ACC112 (cell line): Measurements from ENCODE around the gene TANGO6.

Experiments used
- H2AFZ ChIP-seq: fragments of 200-600 bp; sonication (generic); one replicate; pipeline ENCODE4 v1.6.0; 2017; ENCODE audit warnings: antibody characterized with exemption, low read length; ENCODE audit not compliant: unreplicated experiment
- H3K27ac ChIP-seq: fragments of 200-600 bp; sonication (generic); 2 replicates; pipeline ENCODE4 v1.5.1; 2014; ENCODE audit warnings: low read depth, mild to moderate bottlenecking, antibody characterized with exemption, low read length, moderate library complexity
- H3K27me3 ChIP-seq: fragments of 200-600 bp; sonication (generic); 2 replicates; pipeline ENCODE4 v1.6.1; 2014; ENCODE audit warnings: mild to moderate bottlenecking, antibody characterized with exemption, low read length, moderate library complexity, mixed read lengths; ENCODE audit not compliant: insufficient read depth
- H3K36me3 ChIP-seq: fragments of 200-600 bp; sonication (generic); 2 replicates; pipeline ENCODE4 v1.6.1; 2016; ENCODE audit warnings: mild to moderate bottlenecking, antibody characterized with exemption, low read length, moderate library complexity, mixed read lengths; ENCODE audit not compliant: insufficient read depth
- H3K4me1 ChIP-seq: fragments of 200-600 bp; sonication (generic); one replicate; pipeline ENCODE4 v1.6.1; 2016; ENCODE audit warnings: low read length, mixed read lengths; ENCODE audit not compliant: insufficient read depth, unreplicated experiment, control insufficient read depth
- H3K4me3 ChIP-seq: fragments of 200-600 bp; sonication (generic); 2 replicates; pipeline ENCODE4 v1.5.1; 2014; ENCODE audit warnings: mild to moderate bottlenecking, low read depth, low read length
- H3K79me2 ChIP-seq: fragments of 200-600 bp; sonication (generic); one replicate; pipeline ENCODE4 v1.6.0; 2016; ENCODE audit warnings: low read length; ENCODE audit not compliant: control insufficient read depth, unreplicated experiment, insufficient read depth

TANGO6 gene

DNA sequence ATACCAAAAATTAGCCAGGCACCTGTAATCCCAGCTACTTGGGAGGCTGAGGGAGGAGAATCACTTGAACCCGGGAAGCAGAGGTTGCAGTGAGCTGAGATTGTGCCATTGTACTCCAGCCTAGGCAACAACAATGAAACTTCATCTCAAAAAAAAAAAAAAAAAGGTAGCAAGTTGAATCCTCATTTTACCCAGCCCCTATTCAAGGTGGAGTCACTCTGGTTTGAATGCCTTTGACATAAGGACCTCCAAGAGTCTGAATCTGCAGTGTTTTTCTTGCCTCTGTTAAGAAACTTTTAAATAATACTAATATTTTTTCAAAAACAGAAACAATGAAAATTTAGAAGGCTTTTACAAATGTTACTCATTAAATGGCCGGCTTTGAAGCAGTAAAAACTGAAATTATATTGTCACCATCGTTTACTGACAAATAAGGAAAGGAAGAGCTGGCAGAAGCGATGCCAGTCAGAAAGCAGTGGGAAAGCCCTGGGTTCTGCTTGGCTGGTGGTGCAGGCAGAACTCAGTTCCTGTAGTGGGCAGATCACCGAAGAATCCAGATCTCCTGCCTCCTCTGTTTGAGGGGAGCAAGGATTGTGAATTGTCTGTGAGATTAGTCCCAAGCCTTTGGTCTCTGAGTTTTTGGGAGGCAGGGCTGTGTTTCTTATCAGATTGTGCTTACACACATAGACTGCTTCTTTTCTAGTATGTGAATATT is 162.5 kb downstream of the TANGO6 start:
- H2AFZ ChIP-seq: no peak overlapping the region
- H3K4me3 ChIP-seq: no peak overlapping the region
- H3K27ac ChIP-seq: no peak overlapping the region
- no peaks in the 10 kb centered on the region for H3K79me2 ChIP-seq
- H3K36me3 ChIP-seq: peaks cover 19% of the 10 kb centered on the region
- H3K4me1 ChIP-seq: no peaks in the 10 kb centered on the region
- H3K27me3 ChIP-seq: no peaks in the 10 kb centered on the region

DNA sequence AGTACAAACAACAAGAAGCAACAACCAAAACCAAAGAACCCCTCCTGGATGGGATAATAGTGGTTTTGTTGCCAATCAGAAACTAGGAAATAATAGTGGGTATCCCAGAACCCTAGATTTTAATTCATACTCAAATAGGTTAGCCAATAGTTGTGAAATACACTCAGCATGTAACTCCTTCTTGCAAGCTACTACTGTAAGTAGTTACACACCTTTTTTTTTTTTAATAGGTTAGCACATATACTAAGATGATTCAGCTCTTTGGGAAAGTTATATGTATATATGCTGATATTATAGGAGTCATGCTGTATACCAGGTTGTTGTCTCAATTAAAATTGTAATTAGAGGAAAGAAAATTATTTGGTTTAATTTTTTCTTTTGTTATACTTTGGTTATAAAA is 169.6 kb downstream of the TANGO6 start:
- H3K27me3 ChIP-seq: no peaks in the 10 kb centered on the region
- H2AFZ ChIP-seq: no peak overlapping the region
- H3K36me3 ChIP-seq: no peaks in the 10 kb centered on the region
- H3K79me2 ChIP-seq: no peaks in the 10 kb centered on the region
- H3K4me3 ChIP-seq: no peak overlapping the region
- peaks cover 11% of the 10 kb centered on the region for H3K4me1 ChIP-seq
- H3K27ac ChIP-seq: no peak overlapping the region

DNA sequence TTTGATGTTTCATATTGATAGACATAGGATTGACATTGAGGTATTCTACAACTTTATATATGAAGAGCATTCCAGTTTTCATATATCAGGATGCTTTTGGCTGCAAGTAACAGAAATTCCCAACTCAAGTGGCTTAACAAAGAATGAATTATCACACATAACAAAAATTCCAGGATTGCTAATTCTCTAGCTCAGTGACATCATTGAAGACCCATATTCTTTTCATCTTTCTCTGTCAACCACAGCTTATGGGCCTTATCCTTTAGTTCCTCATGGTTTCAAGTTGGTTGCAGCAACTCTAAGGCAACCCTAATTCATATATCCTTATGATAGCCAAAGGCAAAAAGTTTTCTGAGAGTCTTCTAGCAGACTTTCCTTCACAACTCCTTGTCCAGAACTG is 170.7 kb downstream of the TANGO6 start:
- H3K27me3 ChIP-seq: no peaks in the 10 kb centered on the region
- no peak overlapping the region for H3K27ac ChIP-seq
- H3K36me3 ChIP-seq: no peaks in the 10 kb centered on the region
- no peak overlapping the region for H2AFZ ChIP-seq
- H3K4me3 ChIP-seq: no peak overlapping the region
- no peaks in the 10 kb centered on the region for H3K79me2 ChIP-seq
- H3K4me1 ChIP-seq: peaks cover 11% of the 10 kb centered on the region

DNA sequence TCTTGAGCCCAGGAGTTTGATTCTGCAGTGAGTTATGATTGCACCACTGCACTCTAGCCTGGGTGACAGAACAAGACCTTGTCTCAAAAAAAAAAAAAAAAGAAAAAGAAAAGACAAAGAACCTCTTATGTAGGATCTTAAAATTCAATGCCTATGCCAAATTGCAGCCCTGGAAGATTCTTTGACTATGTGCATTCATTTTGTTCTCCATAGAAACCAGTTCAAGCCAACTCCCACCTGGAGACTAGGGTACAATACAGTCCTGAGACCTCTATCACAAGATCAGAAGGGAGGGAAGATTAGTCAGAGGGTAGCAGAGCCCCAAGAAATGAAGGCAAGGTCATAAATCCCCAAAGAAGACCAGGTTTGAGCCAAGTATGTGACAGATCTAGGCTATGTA is 171.5 kb downstream of the TANGO6 start:
- no peak overlapping the region for H3K4me3 ChIP-seq
- H3K27ac ChIP-seq: no peak overlapping the region
- no peaks in the 10 kb centered on the region for H3K79me2 ChIP-seq
- peaks cover 11% of the 10 kb centered on the region for H3K4me1 ChIP-seq
- H3K27me3 ChIP-seq: no peaks in the 10 kb centered on the region
- H3K36me3 ChIP-seq: no peaks in the 10 kb centered on the region
- no peak overlapping the region for H2AFZ ChIP-seq

DNA sequence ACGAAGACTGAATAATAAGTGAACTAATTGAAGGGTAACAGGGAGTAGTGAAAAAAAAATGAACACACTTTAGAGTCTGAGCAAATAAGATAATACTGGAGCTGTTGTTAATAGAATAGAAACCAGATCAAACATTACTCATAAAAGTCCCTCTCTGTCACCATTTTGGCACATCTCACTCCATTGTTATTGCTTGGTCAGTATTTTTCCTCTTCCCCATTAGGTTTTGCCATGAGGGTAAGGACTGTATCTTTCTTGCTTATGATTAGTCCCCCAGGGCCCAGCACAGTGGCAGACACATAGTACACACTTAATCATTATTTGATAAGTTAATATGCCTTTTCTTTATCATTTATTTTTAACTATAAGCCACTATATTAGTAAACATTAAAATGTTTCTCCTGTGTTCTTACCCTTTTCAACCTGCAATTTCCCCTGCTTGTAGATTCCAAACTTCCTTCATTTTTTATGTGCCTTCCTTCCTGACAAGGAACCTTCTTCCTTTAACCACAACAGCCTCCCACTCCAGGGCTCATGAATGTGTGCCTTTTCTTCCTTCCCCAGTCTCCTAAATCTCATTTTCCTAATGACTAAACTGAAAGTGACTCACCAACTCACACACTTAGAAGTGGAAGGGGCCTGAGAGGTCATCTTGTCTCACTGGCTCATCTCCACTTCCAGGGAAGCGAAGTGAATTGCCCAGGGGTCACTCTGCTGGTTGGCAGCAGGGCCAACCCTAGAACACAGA is 173.9 kb downstream of the TANGO6 start:
- Histone ChIP-seq H3K36me3 (no peaks in the 10 kb centered on the region), H3K4me3 (no peak overlapping the region), H3K79me2 (no peaks in the 10 kb centered on the region), H2AFZ (no peak overlapping the region), H3K27ac (peak overlapping the region; percentile 61), H3K4me1 (peaks cover 11% of the 10 kb centered on the region), H3K27me3 (no peaks in the 10 kb centered on the region)

DNA sequence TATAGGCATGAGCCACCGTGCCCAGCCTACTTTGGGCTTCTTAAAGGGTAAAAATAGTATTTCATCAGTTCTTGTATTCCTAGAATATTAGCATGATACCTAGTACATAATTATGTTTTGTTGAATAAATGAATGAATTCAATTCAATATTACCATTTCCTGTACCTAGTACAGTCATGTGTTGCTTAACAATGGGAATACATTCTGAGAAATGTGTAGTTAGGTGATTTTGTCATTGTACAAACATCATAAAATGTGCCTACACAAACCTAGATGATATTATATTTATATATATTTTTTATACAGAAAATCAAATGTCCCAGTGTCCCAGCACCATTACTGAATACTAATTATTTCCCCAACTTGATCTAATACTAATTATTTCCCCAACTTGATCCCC is 176.5 kb downstream of the TANGO6 start:
- Histone ChIP-seq H2AFZ (no peak overlapping the region), H3K27me3 (no peaks in the 10 kb centered on the region), H3K4me1 (peaks cover 11% of the 10 kb centered on the region), H3K36me3 (no peaks in the 10 kb centered on the region), H3K4me3 (no peak overlapping the region), H3K79me2 (no peaks in the 10 kb centered on the region), H3K27ac (no peak overlapping the region)

DNA sequence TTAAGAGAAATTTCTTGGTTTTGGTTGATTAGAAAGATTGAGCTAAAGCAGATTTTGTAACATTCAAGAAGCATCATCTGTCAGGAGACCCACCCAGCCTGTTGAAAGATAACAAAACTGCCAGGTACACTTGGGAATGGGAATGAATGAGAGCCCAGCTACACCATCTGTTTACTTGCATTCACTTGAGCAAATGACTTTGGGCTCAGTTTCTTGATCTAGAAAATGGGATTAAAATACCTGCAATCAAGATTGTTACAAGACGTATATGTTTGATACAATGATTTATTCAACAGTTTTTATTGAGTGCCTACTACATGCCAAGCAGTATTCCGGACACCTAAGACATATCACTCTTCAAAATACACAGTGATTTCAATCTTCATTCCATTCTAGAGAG is 185.8 kb downstream of the TANGO6 start:
- Histone ChIP-seq H3K36me3 (no peaks in the 10 kb centered on the region), H3K27me3 (no peaks in the 10 kb centered on the region), H3K4me3 (no peak overlapping the region), H3K27ac (no peak overlapping the region), H2AFZ (no peak overlapping the region), H3K4me1 (no peaks in the 10 kb centered on the region), H3K79me2 (no peaks in the 10 kb centered on the region)

DNA sequence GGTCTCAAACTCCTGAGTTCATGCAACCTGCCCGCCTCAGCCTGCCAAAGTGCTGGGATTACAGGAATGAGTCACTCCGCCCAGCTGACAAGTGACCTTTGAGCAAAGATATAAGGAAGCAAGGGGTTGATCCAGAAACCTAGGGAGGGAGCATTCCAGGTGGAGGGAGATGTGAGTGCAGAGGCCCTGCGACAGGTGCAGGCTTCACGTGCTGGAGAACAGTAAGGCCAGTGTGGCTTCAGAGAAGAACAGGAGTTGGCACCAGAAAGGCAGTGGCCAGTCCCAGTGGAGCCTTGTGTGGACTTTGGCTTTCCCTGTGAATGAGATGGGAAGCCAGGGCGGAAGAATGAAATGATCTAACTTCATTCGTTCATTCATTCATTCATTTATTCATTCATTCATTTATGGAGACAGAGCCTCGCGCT is 188.6 kb downstream of the TANGO6 start:
- Histone ChIP-seq H3K27ac (no peak overlapping the region), H3K4me3 (no peak overlapping the region), H3K36me3 (0 out of 2 replicates have a peak, but pooled peaks cover 4% of the 10 kb centered on the region), H3K27me3 (no peaks in the 10 kb centered on the region), H3K4me1 (no peaks in the 10 kb centered on the region), H3K79me2 (no peaks in the 10 kb centered on the region), H2AFZ (no peak overlapping the region)

DNA sequence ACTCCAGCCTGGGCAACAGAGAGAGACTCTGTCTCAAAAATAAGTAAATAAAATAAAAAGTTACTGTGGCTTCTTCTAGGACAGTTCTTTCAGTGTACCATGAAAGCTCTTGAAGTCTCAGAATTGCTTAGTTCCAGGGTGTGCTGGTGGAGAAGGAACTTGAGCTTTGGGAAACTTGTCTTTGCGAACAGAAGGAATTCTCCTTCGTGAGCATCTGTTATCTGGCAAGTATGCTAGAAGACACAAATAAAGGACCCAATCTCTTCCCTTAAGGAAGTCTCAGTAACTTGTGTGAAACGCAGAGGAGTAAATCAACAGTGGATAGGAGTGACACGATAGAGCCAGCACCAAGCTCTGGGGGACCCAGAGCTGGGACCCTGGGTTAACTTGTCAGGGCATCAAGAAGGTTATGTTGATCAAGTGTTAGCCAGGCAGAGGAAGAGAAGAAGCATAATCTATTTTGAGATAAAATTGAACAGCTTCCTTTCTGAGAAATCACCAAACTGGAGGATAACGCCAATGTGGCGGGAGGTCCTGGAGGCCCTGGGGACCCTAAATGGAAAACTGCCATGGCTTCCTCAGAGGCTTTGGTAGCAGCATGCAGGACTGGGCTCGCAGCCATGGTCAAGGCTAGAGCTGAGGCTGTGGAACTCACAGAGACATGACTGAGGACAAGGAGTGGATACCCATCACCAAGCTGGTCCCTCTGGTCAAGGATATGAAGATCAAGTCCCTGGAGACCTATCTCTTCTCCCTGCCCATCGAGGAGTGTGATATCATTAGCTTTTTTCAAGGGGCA is 190.0 kb downstream of the TANGO6 start:
- Histone ChIP-seq H3K4me1 (no peaks in the 10 kb centered on the region), H3K27ac (no peak overlapping the region), H3K79me2 (no peaks in the 10 kb centered on the region), H3K27me3 (no peaks in the 10 kb centered on the region), H2AFZ (no peak overlapping the region), H3K36me3 (0 out of 2 replicates have a peak, but pooled peaks cover 4% of the 10 kb centered on the region), H3K4me3 (no peak overlapping the region)

DNA sequence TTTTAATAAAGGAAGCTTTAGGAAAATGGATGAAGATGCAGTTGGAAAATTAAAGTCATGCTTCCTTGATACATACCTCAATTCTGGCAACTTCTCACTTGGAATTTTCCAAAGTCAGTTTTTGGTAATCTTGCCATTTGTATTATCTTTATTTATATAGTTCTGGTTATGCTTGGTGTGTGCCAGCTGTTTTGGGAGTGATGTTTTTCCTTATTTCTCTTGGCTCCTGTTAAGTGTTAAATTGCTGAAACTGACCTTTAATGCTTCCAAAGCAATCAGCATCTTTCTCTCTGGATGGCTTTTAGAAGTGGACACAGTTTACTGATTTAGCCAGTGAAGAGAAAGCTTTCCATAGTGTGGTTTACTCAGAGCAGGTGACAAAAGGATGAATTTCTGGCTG is 192.0 kb downstream of the TANGO6 start:
- Histone ChIP-seq H3K4me3 (no peak overlapping the region), H2AFZ (no peak overlapping the region), H3K36me3 (0 out of 2 replicates have a peak, but pooled peaks cover 4% of the 10 kb centered on the region), H3K27me3 (no peaks in the 10 kb centered on the region), H3K27ac (no peak overlapping the region), H3K4me1 (peaks cover 13% of the 10 kb centered on the region), H3K79me2 (no peaks in the 10 kb centered on the region)
